Stimulated activated naive B cell treated with anti-CD40 and anti-IgM and Interleukin-4, amounts not matched to agents 10 μg/mL and 1 μg/mL and 100 μg/mL, for 72 hours (primary cell): Measurements from ENCODE around the gene LACTB.
A peak's percentile ranks its signal among the peaks of the same experiment; 100 is the strongest.

Experiments used
- ATAC-seq, 2 donors: fragments of 150-1000 bp; cut with Tn5 transposase; replicated peaks; 2 replicates each; pipeline ENCODE4 v1.10.0; 2021; ENCODE audit warnings: moderate library complexity in 1 of 2
- DNase-seq: peaks from one replicate; pipeline ENCODE4 v3.0.0; 2021
- H3K27ac Mint-ChIP-seq: one replicate; pipeline ENCODE4 v1.8.0; 2022; ENCODE audit warnings: mild to moderate bottlenecking, mixed read lengths
- H3K27me3 Mint-ChIP-seq, 2 donors: one replicate each; pipeline ENCODE4 v1.8.0; 2022; ENCODE audit warnings: mixed read lengths in 2 of 2
- H3K36me3 Mint-ChIP-seq, 2 donors: one replicate each; pipeline ENCODE4 v1.8.0; 2022; ENCODE audit warnings: mixed read lengths in 2 of 2, mild to moderate bottlenecking in 1 of 2
- H3K4me1 Mint-ChIP-seq, 2 donors: one replicate each; pipeline ENCODE4 v1.8.0; 2022; ENCODE audit warnings: mixed read lengths in 2 of 2, mild to moderate bottlenecking in 1 of 2
- H3K4me3 Mint-ChIP-seq, 2 donors: one replicate each; pipeline ENCODE4 v1.8.0; 2022; ENCODE audit warnings: mild to moderate bottlenecking in 2 of 2, mixed read lengths in 2 of 2, moderate library complexity in 1 of 2
- H3K9me3 Mint-ChIP-seq, 2 donors: one replicate each; pipeline ENCODE4 v1.8.0; 2022; ENCODE audit warnings: mixed read lengths in 2 of 2, mild to moderate bottlenecking in 1 of 2

LACTB gene

DNA sequence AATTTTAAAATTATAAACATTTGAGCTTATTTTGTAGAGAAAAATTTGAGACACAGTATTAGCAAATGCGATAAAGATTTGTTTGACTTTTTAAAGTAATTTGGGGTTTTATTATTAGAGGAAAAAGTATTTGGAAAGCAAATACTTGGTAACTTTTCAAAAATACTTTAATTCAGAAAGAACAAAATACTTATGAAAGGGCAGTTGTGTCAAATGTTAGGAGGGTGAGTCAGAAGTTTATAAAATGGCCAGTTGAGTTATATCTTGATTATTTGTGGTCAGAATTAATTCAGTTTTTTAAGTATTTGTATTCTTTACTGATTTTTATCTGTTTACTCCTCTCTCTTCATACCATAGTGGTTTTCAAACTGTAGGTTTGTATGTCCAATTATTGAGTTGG, 12.1 kb downstream of the LACTB start:
- no peaks in the 10 kb centered on the region for H3K9me3 Mint-ChIP-seq
- H3K4me1 Mint-ChIP-seq, result peaks cover 4 to 12% of the 10 kb centered on the region in 2 donors
- no peaks in the 10 kb centered on the region for H3K27me3 Mint-ChIP-seq
- H3K36me3 Mint-ChIP-seq, result peaks cover 26 to 37% of the 10 kb centered on the region in 2 donors
- no peak overlapping the region for H3K4me3 Mint-ChIP-seq
- DNase-seq, result no peak
- H3K27ac Mint-ChIP-seq, result no peak overlapping the region
- no peak for ATAC-seq

GRCh38 chr15:63134245-63134985, 12.8 kb downstream of the LACTB start:
- Mint-ChIP-seq H3K4me1 (peaks cover 4 to 12% of the 10 kb centered on the region in 2 donors), H3K36me3 (peaks cover 23 to 37% of the 10 kb centered on the region in 2 donors), H3K4me3 (no peak overlapping the region), H3K9me3 (no peaks in the 10 kb centered on the region), H3K27ac (peak overlapping the region; percentile 37), H3K27me3 (no peaks in the 10 kb centered on the region)
- no peak for ATAC-seq
- DNase-seq, result no peak

DNA sequence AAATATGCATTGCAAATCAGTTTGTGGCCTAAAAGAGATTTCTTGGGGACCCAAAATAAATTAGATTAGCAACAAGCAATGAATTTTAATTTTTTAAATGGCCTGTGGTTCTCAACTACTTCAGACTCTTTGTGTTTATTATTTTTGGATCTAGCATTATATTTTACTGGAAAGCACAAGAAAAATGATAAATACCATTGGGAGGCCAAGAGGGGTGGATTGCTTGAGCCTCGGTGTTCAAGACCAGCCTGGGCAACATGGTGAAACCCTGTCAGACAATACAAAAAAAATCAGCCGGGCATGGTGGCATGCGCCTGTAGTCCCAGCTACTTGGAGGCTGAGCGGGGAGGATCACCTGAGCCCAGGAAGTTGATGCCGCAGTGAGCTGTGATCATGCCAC, 13.6 kb downstream of the LACTB start:
- Mint-ChIP-seq H3K36me3 (peaks cover 21 to 37% of the 10 kb centered on the region in 2 donors), H3K27ac (no peak overlapping the region), H3K4me1 (peaks cover 4 to 12% of the 10 kb centered on the region in 2 donors), H3K4me3 (no peak overlapping the region), H3K27me3 (no peaks in the 10 kb centered on the region), H3K9me3 (no peaks in the 10 kb centered on the region)
- DNase-seq (no peak), ATAC-seq (no peak)

GRCh38 chr15:63135804-63136203, 14.1 kb downstream of the LACTB start:
- Mint-ChIP-seq H3K27me3 (no peaks in the 10 kb centered on the region), H3K9me3 (no peaks in the 10 kb centered on the region)
- DNase-seq, result no peak

GRCh38 chr15:63136742-63137141, 15.1 kb downstream of the LACTB start:
- DNase-seq (no peak), ATAC-seq (no peak)
- H3K9me3 Mint-ChIP-seq, result no peaks in the 10 kb centered on the region
- no peak overlapping the region for H3K27ac Mint-ChIP-seq
- H3K4me1 Mint-ChIP-seq, result peaks cover 4 to 12% of the 10 kb centered on the region in 2 donors
- no peaks in the 10 kb centered on the region for H3K27me3 Mint-ChIP-seq
- H3K36me3 Mint-ChIP-seq, result peaks cover 20 to 36% of the 10 kb centered on the region in 2 donors
- no peak overlapping the region for H3K4me3 Mint-ChIP-seq

More at GRCh38 chr15:63135804-63136203, 14.1 kb downstream of the LACTB start:
- Mint-ChIP-seq H3K4me3 (no peak overlapping the region), H3K27ac (peak overlapping the region; percentile 63), H3K36me3 (peaks cover 23 to 35% of the 10 kb centered on the region in 2 donors), H3K4me1 (peaks cover 4 to 12% of the 10 kb centered on the region in 2 donors)
- ATAC-seq, result no peak

DNA sequence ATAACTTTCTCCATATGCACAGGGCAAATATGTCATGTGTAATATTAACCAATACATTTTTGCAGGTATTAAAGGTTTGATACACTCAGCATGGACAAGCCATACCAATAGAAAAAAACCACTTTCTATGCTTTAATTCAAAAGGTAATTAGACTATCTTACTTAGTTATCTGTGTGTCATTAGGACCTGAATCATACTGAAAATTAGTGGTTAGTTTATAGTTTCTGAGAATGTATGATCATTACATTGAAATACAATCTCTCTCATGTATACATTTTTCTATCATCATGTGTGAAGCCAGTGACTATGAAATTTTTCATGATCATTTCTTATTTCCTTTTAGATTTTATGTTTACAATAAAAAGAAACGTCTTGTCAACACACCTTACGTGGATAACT, 19.3 kb downstream of the LACTB start:
- no peak for ATAC-seq
- Mint-ChIP-seq H3K27ac (no peak overlapping the region), H3K27me3 (no peaks in the 10 kb centered on the region), H3K4me3 (no peak overlapping the region), H3K9me3 (no peaks in the 10 kb centered on the region), H3K36me3 (peaks cover 25 to 46% of the 10 kb centered on the region in 2 donors), H3K4me1 (peaks cover 0 to 5% of the 10 kb centered on the region in 2 donors)
- no peak for DNase-seq

DNA sequence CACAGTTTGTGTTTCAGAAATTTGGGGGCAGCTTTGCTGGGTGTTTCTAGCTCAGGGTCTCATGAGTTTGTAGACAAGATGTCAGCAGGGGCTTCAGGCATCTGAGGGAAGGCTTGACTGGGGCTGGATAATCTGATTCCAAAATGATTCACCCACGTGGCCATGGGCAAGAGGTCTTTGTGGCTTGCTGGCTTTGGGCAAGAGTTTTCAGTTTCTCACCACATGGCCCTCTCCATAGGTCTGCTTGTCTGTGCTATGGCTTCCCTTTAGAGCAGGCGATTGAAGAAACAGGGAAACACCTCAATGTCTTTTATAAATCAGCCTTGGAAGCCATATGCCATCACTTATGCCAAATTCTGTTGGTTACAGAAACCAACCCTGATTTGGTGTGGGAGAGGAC, 23.8 kb downstream of the LACTB start:
- H3K9me3 Mint-ChIP-seq, result no peaks in the 10 kb centered on the region
- no peak overlapping the region for H3K4me3 Mint-ChIP-seq
- no peaks in the 10 kb centered on the region for H3K27me3 Mint-ChIP-seq
- H3K27ac Mint-ChIP-seq, result no peak overlapping the region
- no peak for ATAC-seq
- no peaks in the 10 kb centered on the region for H3K4me1 Mint-ChIP-seq
- no peak for DNase-seq
- H3K36me3 Mint-ChIP-seq, result peaks cover 19 to 44% of the 10 kb centered on the region in 2 donors

DNA sequence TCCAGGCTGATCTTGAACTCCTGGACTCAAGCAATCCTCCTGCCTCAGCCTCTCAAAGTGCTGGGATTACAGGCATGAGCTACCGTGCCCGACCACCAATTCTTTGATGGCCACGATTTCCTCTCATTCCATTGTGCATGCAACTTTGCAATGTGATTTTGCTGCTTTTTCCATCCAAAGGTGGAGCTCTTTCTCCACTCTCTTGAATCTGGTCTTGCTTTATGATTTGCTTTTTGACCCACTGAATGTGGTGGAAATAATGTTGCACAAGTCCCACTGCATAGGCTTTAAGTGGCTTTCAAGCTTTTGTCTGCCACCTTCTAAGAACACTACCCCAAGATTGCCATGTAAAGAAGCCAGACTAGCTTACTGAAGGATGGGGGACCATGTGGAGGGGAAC, 25.0 kb downstream of the LACTB start:
- peaks cover 24 to 46% of the 10 kb centered on the region in 2 donors for H3K36me3 Mint-ChIP-seq
- ATAC-seq, result no peak
- H3K9me3 Mint-ChIP-seq, result no peaks in the 10 kb centered on the region

DNA sequence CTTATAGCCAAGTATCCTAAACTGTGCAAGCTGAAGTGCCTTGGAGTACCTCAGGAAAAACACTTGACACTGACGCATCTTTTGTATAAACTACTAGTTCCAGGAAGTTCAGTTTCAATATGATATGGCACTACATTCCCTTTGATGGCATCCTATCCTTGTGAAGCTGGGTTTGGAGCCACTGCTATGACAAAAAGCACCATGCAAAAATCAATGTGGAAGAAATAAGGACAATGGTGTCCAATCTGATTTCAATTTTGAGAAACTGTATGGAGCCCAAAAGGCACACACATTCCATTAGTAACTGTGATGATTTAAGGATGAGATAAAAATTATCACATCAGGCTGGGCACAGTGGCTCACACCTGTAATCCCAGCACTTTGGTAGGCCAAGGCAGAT, 30.0 kb downstream of the LACTB start:
- no peak overlapping the region for H3K4me3 Mint-ChIP-seq
- ATAC-seq (no peak), DNase-seq (no peak)
- H3K4me1 Mint-ChIP-seq, result peaks cover 0 to 2% of the 10 kb centered on the region in 2 donors
- peaks cover 27 to 32% of the 10 kb centered on the region in 2 donors for H3K36me3 Mint-ChIP-seq
- H3K27me3 Mint-ChIP-seq, result no peaks in the 10 kb centered on the region
- H3K27ac Mint-ChIP-seq, result no peak overlapping the region
- H3K9me3 Mint-ChIP-seq, result no peaks in the 10 kb centered on the region

More for the DNA sequence above, 25.0 kb downstream of the LACTB start:
- H3K4me3 Mint-ChIP-seq, result no peak overlapping the region
- no peak for DNase-seq
- no peaks in the 10 kb centered on the region for H3K27me3 Mint-ChIP-seq
- H3K27ac Mint-ChIP-seq, result no peak overlapping the region
- no peaks in the 10 kb centered on the region for H3K4me1 Mint-ChIP-seq

GRCh38 chr15:63155486-63155885, 33.8 kb downstream of the LACTB start:
- DNase-seq, result no peak
- no peaks in the 10 kb centered on the region for H3K9me3 Mint-ChIP-seq
- H3K27ac Mint-ChIP-seq, result no peak overlapping the region

DNA sequence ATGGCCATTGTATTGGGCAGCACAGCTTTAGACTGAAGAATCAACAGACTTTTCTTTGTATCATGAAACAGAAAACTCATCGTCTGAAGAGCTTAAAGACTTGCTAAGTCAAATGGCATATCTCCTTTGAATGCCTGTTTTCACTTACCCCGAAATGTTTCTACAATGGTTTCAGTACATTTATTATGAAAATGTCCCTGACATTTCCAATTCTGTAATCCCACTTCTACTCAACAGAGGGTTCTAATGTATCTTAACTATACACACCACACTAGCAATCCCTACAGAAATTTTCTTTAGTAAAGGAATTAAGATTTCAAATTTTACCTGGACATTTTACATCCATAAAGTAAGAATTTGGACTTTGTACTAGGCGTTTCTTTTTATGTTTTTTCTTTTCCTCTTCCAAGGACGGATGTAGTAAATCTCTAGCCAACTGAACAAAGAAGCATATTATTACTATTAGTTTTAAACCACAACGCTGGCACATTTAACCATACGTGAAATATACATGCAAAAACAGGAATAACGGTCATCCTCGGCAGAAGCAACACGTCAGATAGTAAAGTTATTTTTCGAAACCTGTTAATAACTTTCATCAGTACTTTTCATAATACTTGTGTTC, 34.5 kb downstream of the LACTB start:
- DNase-seq (no peak), ATAC-seq (no peak)
- peak overlapping the region; percentile 98 for H3K27ac Mint-ChIP-seq
- H3K4me1 Mint-ChIP-seq, result peaks cover 4 to 5% of the 10 kb centered on the region in 2 donors
- peaks cover 20 to 21% of the 10 kb centered on the region in 2 donors for H3K36me3 Mint-ChIP-seq
- H3K27me3 Mint-ChIP-seq, result no peaks in the 10 kb centered on the region
- no peaks in the 10 kb centered on the region for H3K9me3 Mint-ChIP-seq
- H3K4me3 Mint-ChIP-seq, result peak overlapping the region; percentile 99 to 100

More at GRCh38 chr15:63155486-63155885, 33.8 kb downstream of the LACTB start:
- ATAC-seq, result no peak
- Mint-ChIP-seq H3K4me3 (peak overlapping the region; percentile 36 to 100), H3K27me3 (no peaks in the 10 kb centered on the region), H3K36me3 (peaks cover 20 to 23% of the 10 kb centered on the region in 2 donors), H3K4me1 (peaks cover 4 to 5% of the 10 kb centered on the region in 2 donors)

DNA sequence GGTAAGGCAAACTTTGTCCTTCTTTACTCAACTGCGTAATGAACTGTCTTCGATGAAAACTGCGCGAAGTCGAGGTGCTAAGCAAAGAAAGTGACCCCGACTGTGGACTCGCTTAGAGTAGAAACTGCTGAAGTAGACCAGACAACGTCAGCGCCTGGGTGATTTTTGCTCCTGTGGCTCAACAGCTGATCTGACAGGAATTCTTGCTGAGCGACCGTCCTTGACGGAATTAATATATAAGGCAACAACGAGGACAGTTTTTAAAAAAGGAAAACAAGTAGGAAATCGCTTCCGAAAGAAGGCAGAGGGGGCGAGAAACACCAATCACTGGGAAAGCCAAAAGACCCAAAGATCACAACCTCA, 35.1 kb downstream of the LACTB start:
- H3K27me3 Mint-ChIP-seq, result no peaks in the 10 kb centered on the region
- peak overlapping the region; percentile 99 to 100 for H3K4me3 Mint-ChIP-seq
- DNase-seq (no peak), ATAC-seq (peak; percentile 15 to 19)
- H3K27ac Mint-ChIP-seq, result peak overlapping the region; percentile 98
- peaks cover 4 to 5% of the 10 kb centered on the region in 2 donors for H3K4me1 Mint-ChIP-seq
- H3K36me3 Mint-ChIP-seq, result peaks cover 16% of the 10 kb centered on the region in 2 donors
- H3K9me3 Mint-ChIP-seq, result no peaks in the 10 kb centered on the region

- peaks cover 4 to 5% of the 10 kb centered on the region in 2 donors for H3K4me1 Mint-ChIP-seq
- ATAC-seq, result peak; percentile 96
- DNase-seq, result peak; percentile 85
- peak within 1 kb of the TSS; percentile 98 for H3K27ac Mint-ChIP-seq
- no peaks in the 10 kb centered on the region for H3K9me3 Mint-ChIP-seq
- no peaks in the 10 kb centered on the region for H3K27me3 Mint-ChIP-seq
- peak within 1 kb of the TSS; percentile 99 to 100 for H3K4me3 Mint-ChIP-seq
- H3K36me3 Mint-ChIP-seq, result peaks cover 12 to 13% of the 10 kb centered on the region in 2 donors
These were observed 35.6 kb downstream of the LACTB start, which contains the start of gene RPS27L for GRCh38 chr15:63157118-63157843. Gene RPS27L (minus strand): TSS chr15:63157477. CDS start chr15:63157405, 72 bp downstream.

GRCh38 chr15:63157891-63158431, 36.3 kb downstream of the LACTB start:
- Mint-ChIP-seq H3K4me1 (peaks cover 5 to 11% of the 10 kb centered on the region in 2 donors), H3K9me3 (no peaks in the 10 kb centered on the region), H3K27me3 (no peaks in the 10 kb centered on the region), H3K36me3 (peaks cover 7 to 8% of the 10 kb centered on the region in 2 donors), H3K4me3 (peak overlapping the region; percentile 82 to 100), H3K27ac (peak overlapping the region; percentile 93)
- DNase-seq, result peak; percentile 31
- ATAC-seq, result peak; percentile 55 to 58
